HG03460 (cell line): Measurements from ENCODE around the gene TXNRD1.
"Not testable (repeated sequence)": the region's sequence is repeated elsewhere in the genome, so short reads cannot be mapped to it uniquely, and the experiment has no call there.

Experiments used
- ATAC-seq: cut with Tn5 transposase; IDR thresholded peaks from one replicate; pipeline ENCODE4 v1.9.1; 2021; ENCODE audit not compliant: unreplicated experiment

The TXNRD1 gene

GRCh38 chr12:104360983-104361707, 145.6 kb downstream of the TXNRD1 start:
- no peak for ATAC-seq

GRCh38 chr12:104365921-104366410, 150.4 kb downstream of the TXNRD1 start:
- ATAC-seq: no peak

GRCh38 chr12:104369708-104370107, 154.1 kb downstream of the TXNRD1 start:
- ATAC-seq: no peak

- no peak for ATAC-seq
These were observed 155.7 kb downstream of the TXNRD1 start for GRCh38 chr12:104371043-104371870.

- ATAC-seq: no peak
These were observed 156.6 kb downstream of the TXNRD1 start for GRCh38 chr12:104372061-104372720.

DNA sequence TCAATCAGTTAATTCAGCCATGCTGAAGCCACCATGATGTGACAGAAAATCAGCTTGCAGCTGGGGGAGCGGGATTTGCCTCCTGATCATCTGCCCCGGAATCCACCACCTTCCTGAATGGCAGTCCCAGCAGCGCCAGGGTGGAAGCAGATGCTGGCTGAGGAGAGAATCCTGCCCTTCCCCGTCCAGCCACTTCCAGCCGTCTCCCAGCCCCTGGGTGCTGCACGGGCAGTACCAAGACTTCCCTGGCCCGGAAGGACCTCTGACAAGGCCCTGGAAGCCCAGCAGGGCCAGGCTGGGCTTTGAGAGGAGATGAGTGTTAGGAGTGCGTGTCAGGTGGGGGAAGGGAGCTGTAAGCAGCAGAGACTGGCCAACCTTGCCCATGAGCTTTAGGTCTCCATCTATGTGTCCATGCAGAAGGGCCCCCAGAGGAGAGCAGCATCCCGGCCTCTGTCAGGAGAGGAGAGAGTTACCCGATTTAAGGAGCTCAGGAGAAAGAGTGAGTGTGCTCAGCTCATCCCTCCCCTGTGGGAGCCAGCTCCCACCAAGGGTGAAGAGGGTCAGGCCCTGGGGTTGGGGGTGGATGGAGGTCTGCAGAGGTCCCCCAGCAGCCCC, 157.2 kb downstream of the TXNRD1 start:
- ATAC-seq: no peak

- ATAC-seq: no peak
These were observed 158.5 kb downstream of the TXNRD1 start for GRCh38 chr12:104374071-104374470.

- ATAC-seq: no peak
These were observed 159.2 kb downstream of the TXNRD1 start for GRCh38 chr12:104374806-104375205.

GRCh38 chr12:104375775-104376174, 160.2 kb downstream of the TXNRD1 start:
- ATAC-seq: no peak

- no peak for ATAC-seq
These were observed 161.3 kb downstream of the TXNRD1 start for GRCh38 chr12:104376650-104377513.

- no peak for ATAC-seq
These were observed 161.9 kb downstream of the TXNRD1 start for GRCh38 chr12:104377514-104377812.

- no peak for ATAC-seq
These were observed 162.8 kb downstream of the TXNRD1 start for GRCh38 chr12:104378427-104378826.

GRCh38 chr12:104381341-104381730, 165.8 kb downstream of the TXNRD1 start:
- ATAC-seq: no peak

GRCh38 chr12:104381731-104382480, 166.3 kb downstream of the TXNRD1 start:
- no peak for ATAC-seq

GRCh38 chr12:104384141-104384880, 168.7 kb downstream of the TXNRD1 start:
- ATAC-seq: no peak

- ATAC-seq: no peak
These were observed 169.9 kb downstream of the TXNRD1 start for GRCh38 chr12:104385510-104385909.

DNA sequence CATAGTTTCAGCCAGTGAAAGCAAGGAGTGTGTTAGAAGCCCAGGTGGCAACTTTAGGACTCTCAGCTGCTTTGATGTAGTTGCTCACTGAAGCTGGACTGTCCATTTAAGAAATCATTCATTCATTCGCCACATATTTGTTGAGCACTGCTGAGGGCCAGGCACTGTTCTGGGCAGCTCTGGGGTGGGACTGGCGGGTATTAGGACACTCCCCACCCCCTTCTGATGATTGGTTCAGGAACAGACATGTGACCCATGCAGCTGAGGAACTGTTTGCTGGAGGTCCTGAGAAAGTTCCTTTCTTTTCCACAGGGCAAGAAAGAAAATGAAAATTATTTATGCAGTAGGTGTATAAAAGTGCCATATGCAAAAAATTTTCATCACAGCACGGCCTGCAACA, 170.9 kb downstream of the TXNRD1 start:
- no peak for ATAC-seq

- ATAC-seq: no peak
These were observed 171.6 kb downstream of the TXNRD1 start for GRCh38 chr12:104387190-104387589.

DNA sequence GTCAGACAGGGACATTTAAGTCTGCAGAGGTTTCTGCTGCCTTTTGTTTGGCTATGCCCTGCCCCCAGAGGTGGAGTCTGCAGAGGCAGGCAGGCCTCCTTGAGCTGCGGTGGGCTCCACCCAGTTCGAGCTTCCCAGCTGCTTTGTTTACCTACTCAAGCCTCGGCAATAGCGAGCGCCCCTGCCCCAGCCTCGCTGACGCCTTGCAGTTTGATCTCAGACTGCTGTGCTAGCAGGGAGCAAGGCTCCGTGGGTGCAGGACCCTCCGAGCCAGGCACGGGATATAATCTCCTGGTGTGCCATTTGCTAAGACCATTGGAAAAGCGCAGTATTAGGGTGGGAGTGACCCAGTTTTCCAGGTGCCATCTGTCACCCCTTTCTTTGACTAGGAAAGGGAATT, 178.5 kb downstream of the TXNRD1 start:
- not testable (repeated sequence) for ATAC-seq
